Heart left ventricle (tissue), 13 donors: ENCODE data around the gene GALNTL6.

Source experiments
- CTCF ChIP-seq, 12 donors: fragments of 200-600 bp; sonication (generic) in 4 of 12; IDR thresholded peaks; one replicate each; pipeline versions ENCODE4 v1.5.0 to v1.8.0; 2018 to 2022; ENCODE audit warnings: antibody characterized with exemption in 12 of 12, mild to moderate bottlenecking in 5 of 12
- POLR2A ChIP-seq, 2 donors: fragments of 450-650 bp; IDR thresholded peaks; one replicate each; pipeline ENCODE4 v1.6.1; 2017; ENCODE audit warnings: antibody characterized with exemption in 2 of 2, mild to moderate bottlenecking in 2 of 2, moderate library complexity in 2 of 2
- donor health status: ischemic (EF 13 %, LVEDD 7.1; RV severe dilation, severe dysfunction).
- donor health status: DM: no; HTN: yes; CAD: no.
- donor health status: DM: no; HTN: no; CAD: no.
- donor health status: ischemic (EF 25% LVEDD 6.9; RV normal size, moderate dysfunction).
- donor health status: ischemic (EF 25% LVEDD 5.7; RV mildly dilated, moderate dysfunction).
- donor health status: ischemic (EF 35%, LVEDD 5.7; RV mildly dilated, moderate dysfunction).
- donor health status: nonischemic (EF 11% LVEDD 7.7; RV severe dilation, severe dysfunction).
- donor health status: DM: yes; HTN: yes; CAD: no.
- donor health status: PGD.
- donor health status: ischemic (EF 29% LVEDD 5.4; RV normal size, mild dysfunction).
- donor health status: nonischemic (EF 23%, LVEDD 6.1; RV moderate dilation, normal function).

- TF ChIP-seq CTCF (IDR thresholded peaks at IDR 0.05) = no peak
- no peak for TF ChIP-seq POLR2A (IDR thresholded peaks at IDR 0.05)
Observed at GRCh38 chr4:172895699-172896098, 1082.5 kb downstream of the GALNTL6 start.
